Keratinocyte (primary cell): ENCODE data around the gene APOBEC3F. TPM values are rescaled to one million over a fixed set of nuclear protein-coding genes. Genes with fewer than 3 reads are reported as not detected.
"Not testable (repeated sequence)": the region's sequence is repeated elsewhere in the genome, so short reads cannot be mapped to it uniquely, and the experiment has no call there.

Experiments used
- DNase-seq: peaks from one replicate; pipeline ENCODE4 v3.0.0-alpha.2; 2011; ENCODE audit warnings: low read depth, missing footprints, low spot score
- FAIRE-seq: peaks from 2 replicates; lab custom pipeline; 2011; peaks lifted over from hg19 to GRCh38; lab: Jason Lieb, UNC
- H2AFZ ChIP-seq: 2 replicates; pipeline ENCODE4 v1.6.0; 2012; ENCODE audit warnings: low read length, control low read depth, inconsistent platforms; ENCODE audit not compliant: control insufficient read depth
- H3K27ac ChIP-seq: 2 replicates; pipeline ENCODE4 v1.5.1; 2011; ENCODE audit warnings: low read length; ENCODE audit not compliant: control insufficient read depth, insufficient read depth
- H3K27me3 ChIP-seq: 3 replicates; pipeline ENCODE4 v1.6.0; 2011; ENCODE audit warnings: low read length; ENCODE audit not compliant: control insufficient read depth, insufficient read depth; ENCODE audit errors: extremely low read depth
- H3K36me3 ChIP-seq, 2 experiments: 2 replicates in 1 of 2; 3 replicates in 1 of 2; pipeline ENCODE4 v1.5.1; 2011; ENCODE audit warnings: low read length in 2 of 2, mild to moderate bottlenecking in 1 of 2; ENCODE audit not compliant: control insufficient read depth in 2 of 2, insufficient read depth in 2 of 2; ENCODE audit errors: extremely low read depth in 1 of 2
- H3K4me1 ChIP-seq: 3 replicates; pipeline ENCODE4 v1.5.1; 2011; ENCODE audit warnings: low read length; ENCODE audit not compliant: control insufficient read depth, insufficient read depth; ENCODE audit errors: extremely low read depth
- H3K4me2 ChIP-seq: 3 replicates; pipeline ENCODE4 v1.6.0; 2011; ENCODE audit warnings: low read depth, low read length; ENCODE audit not compliant: control insufficient read depth, insufficient read depth; ENCODE audit errors: extremely low read depth
- H3K4me3 ChIP-seq, 3 experiments: fragments of 200-600 bp in 1 of 3; sonication (generic) in 1 of 3; 2 replicates in 2 of 3; 3 replicates in 1 of 3; pipeline ENCODE4 v1.5.1; 2011 to 2016; ENCODE audit warnings: low read length in 3 of 3, mild to moderate bottlenecking in 3 of 3, control low read depth in 2 of 3, inconsistent platforms in 1 of 3, low read depth in 1 of 3, mixed read lengths in 1 of 3, mixed run types in 1 of 3, moderate library complexity in 1 of 3; ENCODE audit not compliant: control insufficient read depth in 2 of 3, insufficient read depth in 2 of 3; ENCODE audit errors: extremely low read depth in 1 of 3
- H3K79me2 ChIP-seq: 2 replicates; pipeline ENCODE4 v1.6.0; 2012; ENCODE audit warnings: low read length; ENCODE audit not compliant: control insufficient read depth, insufficient read depth
- H3K9ac ChIP-seq: 3 replicates; pipeline ENCODE4 v1.6.0; 2011; ENCODE audit warnings: low read length; ENCODE audit not compliant: control insufficient read depth, insufficient read depth; ENCODE audit errors: extremely low read depth
- H3K9me1 ChIP-seq: 3 replicates; pipeline ENCODE4 v1.6.0; 2011; ENCODE audit warnings: low read length; ENCODE audit not compliant: control insufficient read depth, insufficient read depth; ENCODE audit errors: extremely low read depth
- H3K9me3 ChIP-seq: 2 replicates; pipeline ENCODE4 v1.5.1; 2012; ENCODE audit warnings: low read depth, low read length; ENCODE audit not compliant: control insufficient read depth
- H4K20me1 ChIP-seq: 3 replicates; pipeline ENCODE4 v1.6.0; 2011; ENCODE audit warnings: low read length; ENCODE audit not compliant: control insufficient read depth, insufficient read depth; ENCODE audit errors: extremely low read depth
- CTCF ChIP-seq, 3 experiments: IDR thresholded peaks in 1 of 3; conservative IDR thresholded peaks in 1 of 3; optimal IDR thresholded peaks in 1 of 3; 2 replicates in 2 of 3; 3 replicates in 1 of 3; pipeline versions ENCODE3 to v1.5.1; 2011; ENCODE audit warnings: low read length in 3 of 3, mild to moderate bottlenecking in 3 of 3, moderate library complexity in 2 of 3, control low read depth in 1 of 3, inconsistent platforms in 1 of 3; ENCODE audit not compliant: insufficient read depth in 2 of 3; ENCODE audit errors: extremely low read depth in 1 of 3
- EZH2 ChIP-seq: IDR thresholded peaks from one replicate; pipeline ENCODE4 v1.6.1; 2012; ENCODE audit warnings: inconsistent platforms, mild to moderate bottlenecking, low read length, moderate library complexity
- dilution Hi-C: fragments of 300-500 bp; cut with MboI; formaldehyde crosslinking; loops from one replicate; pipeline ENCODE4 v1.7.0; 2020; ENCODE audit warnings: low sequenced_read_pairs; ENCODE audit not compliant: extremely low pct_ligation_motif_present
- polyA plus RNA-seq, 5 experiments: library from polyadenylated mRNA; depleted of rRNA in 3 of 5; stranded (reverse) in 3 of 5; stranded (forward) in 1 of 5; unstranded in 1 of 5; fragments of >200 nt; gene quantifications; 1 replicate in 1 of 5; 2 replicates in 3 of 5; 3 replicates in 1 of 5; pipeline versions ENCODE4 v1.2.1 to v1.2.3, GENCODE V29; 2011 to 2012; ENCODE audit warnings: missing spikeins in 2 of 5, low read depth in 1 of 5, low replicate concordance in 1 of 5

Gene APOBEC3F
- polyA plus RNA-seq, 1 donor (not counting 4 experiments of a cell fraction or from before 2014, with no cell fraction given) = 7.9 TPM

GRCh38 chr22:39030705-39031104, 10.0 kb upstream of the APOBEC3F start:
- Histone ChIP-seq H3K27me3 (no peaks in the 10 kb centered on the region), H3K9ac (no peak overlapping the region), H4K20me1 (no peaks in the 10 kb centered on the region), H2AFZ (no peak overlapping the region), H3K79me2 (no peaks in the 10 kb centered on the region), H3K9me1 (no peaks in the 10 kb centered on the region), H3K36me3 (no peaks in the 10 kb centered on the region), H3K4me2 (no peak overlapping the region), H3K27ac (no peak overlapping the region), H3K4me1 (no peaks in the 10 kb centered on the region), H3K4me3 (no peak overlapping the region), H3K9me3 (no peaks in the 10 kb centered on the region)
- no peak for TF ChIP-seq CTCF (optimal IDR thresholded peaks at IDR 0.05 in 1 of 3, IDR thresholded peaks at IDR 0.05 in 1 of 3, conservative IDR thresholded peaks at IDR 0.05 in 1 of 3; ENCODE audit: extremely low read depth in 1 of 3, insufficient read depth in 2 of 3, low read length in 3 of 3)
- no peak for TF ChIP-seq EZH2
- no peak for DNase-seq
- FAIRE-seq = no peak
- dilution Hi-C loops = no loop called here

- H2AFZ ChIP-seq, H4K20me1 ChIP-seq, H3K9me1 ChIP-seq, dilution Hi-C loops, H3K4me1 ChIP-seq, H3K4me2 ChIP-seq, H3K27me3 ChIP-seq, H3K36me3 ChIP-seq, H3K9me3 ChIP-seq, H3K9ac ChIP-seq, H3K27ac ChIP-seq, H3K79me2 ChIP-seq, H3K4me3 ChIP-seq, FAIRE-seq, DNase-seq: not testable (repeated sequence)
Measured at GRCh38 chr22:39031434-39032295, 9.0 kb upstream of the APOBEC3F start.

- H3K9me3 ChIP-seq, H3K36me3 ChIP-seq, H4K20me1 ChIP-seq, H3K4me3 ChIP-seq, H3K27me3 ChIP-seq, H3K9me1 ChIP-seq, FAIRE-seq, dilution Hi-C loops, H2AFZ ChIP-seq, H3K27ac ChIP-seq, H3K79me2 ChIP-seq, H3K9ac ChIP-seq, H3K4me1 ChIP-seq, DNase-seq, H3K4me2 ChIP-seq: not testable (repeated sequence)
Measured at GRCh38 chr22:39037071-39037470, 3.6 kb upstream of the APOBEC3F start.
